Fibroblast of lung (primary cell): ENCODE results near the gene PSRC1.

Experiments
- CTCF ChIP-seq, 2 donors: IDR thresholded peaks in 1 of 2; conservative IDR thresholded peaks in 1 of 2; 1 replicate in 1 of 2; 2 replicates in 1 of 2; pipeline ENCODE4 v1.5.1; 2011 to 2012; ENCODE audit warnings: low read length in 2 of 2, control low read depth in 1 of 2, inconsistent platforms in 1 of 2, low read depth in 1 of 2, mild to moderate bottlenecking in 1 of 2
- EZH2 ChIP-seq: IDR thresholded peaks from 2 replicates; pipeline ENCODE4 v1.5.1; 2012; ENCODE audit warnings: low read length, control low read depth, mild to moderate bottlenecking; ENCODE audit errors: missing control alignments

DNA sequence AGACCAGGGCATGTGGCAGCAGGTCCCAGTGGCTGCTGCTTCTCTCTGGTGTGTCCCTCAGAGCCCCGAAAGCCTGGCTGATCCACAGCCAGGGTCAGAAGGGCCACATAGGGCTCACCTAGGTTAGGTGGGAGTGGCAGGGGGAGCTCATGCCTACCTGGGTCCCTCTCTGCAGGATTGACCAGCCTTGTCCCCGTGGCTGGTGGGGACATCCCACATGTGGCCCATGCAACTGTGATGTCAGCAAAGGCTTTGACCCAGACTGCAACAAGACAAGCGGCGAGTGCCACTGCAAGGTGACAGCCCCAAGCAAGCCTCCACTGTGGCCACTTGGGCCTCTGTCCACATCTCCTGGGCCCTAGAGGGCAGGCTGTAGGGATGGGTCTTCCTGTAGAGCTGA is 17.9 kb downstream of the PSRC1 start:
- TF ChIP-seq CTCF (conservative IDR thresholded peaks at IDR 0.05 in 1 of 2, IDR thresholded peaks at IDR 0.05 in 1 of 2; ENCODE audit: low read depth in 1 of 2, low read length in 2 of 2) (no peak), EZH2 (no peak)
